GM18526 (cell line): ENCODE measurements around the gene ALKBH3.

Experiments used
- POLR2A ChIP-seq: IDR thresholded peaks from 3 replicates; pipeline ENCODE4 v1.6.1; 2011; ENCODE audit not compliant: insufficient read length; ENCODE audit errors: extremely low read depth

ALKBH3 gene

DNA sequence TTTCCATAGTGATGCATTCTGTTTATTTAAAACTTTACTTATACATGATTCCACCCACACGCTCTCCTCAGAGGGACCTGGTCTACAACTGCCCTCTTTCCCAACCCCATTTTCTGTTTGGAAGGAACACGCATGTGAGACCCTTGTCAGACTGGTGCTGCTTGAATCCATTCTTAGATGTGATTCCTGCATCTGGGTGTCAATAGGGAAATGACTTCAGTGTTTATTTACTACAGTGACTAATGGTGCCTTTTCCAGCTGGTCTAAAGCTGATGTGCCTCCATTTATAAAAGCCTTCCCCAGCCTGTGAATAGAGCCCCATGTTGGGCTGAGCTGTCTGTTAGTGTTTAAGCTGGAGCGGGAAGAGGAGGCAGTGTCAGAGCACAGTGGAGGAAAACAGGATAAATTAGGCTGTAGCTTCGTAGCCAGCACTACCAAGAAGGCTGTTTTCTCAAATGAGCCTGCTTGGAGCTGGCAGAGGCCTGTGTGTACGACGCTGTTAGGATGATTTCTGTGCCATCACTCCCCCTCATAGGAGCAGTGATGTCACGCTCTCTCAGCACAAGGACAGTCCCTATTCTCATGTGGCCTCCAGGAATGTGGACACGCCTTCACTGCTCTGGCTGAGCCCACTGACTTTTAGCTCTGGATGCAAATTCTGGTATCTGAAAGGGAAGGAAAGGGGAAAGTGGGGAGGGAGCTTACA is 42.9 kb downstream of the ALKBH3 start:
- TF ChIP-seq POLR2A, result no peak

DNA sequence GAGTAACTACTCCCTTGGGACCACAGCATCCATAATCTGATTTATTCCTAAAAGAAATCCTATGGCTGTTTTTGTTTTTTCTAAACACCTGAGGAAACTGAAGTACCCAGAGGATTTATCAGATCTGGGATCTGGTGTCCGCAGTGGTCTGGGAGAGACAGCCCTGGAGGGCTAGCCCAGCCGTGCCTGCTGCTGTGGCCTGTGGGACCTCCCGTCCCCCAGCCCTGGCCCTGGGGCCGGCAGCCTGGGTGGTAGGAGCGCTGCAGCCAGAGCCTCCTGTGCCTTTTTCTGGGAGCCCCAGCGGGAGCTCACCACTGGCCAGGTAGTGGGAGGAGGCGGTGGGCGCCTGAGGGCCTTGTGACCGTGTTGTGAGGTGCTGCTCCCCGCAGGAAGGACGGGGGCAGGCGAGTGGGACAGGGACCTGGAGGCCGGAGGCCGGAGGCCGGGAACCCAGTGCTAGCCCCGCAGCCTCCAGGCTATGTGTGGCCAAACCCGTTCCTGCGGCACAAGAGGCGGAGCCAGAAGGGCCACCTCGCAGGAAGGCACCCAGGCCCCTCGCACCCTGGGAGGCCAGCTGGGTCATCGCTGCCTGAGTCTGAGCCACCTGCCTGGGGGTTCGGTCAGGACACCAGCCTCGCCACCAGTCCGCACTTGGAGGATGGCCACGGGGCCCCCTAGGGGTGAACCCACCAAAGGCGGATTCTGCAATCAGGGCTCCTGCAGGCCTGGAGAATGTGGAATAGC is 43.7 kb downstream of the ALKBH3 start:
- TF ChIP-seq POLR2A, result no peak

DNA sequence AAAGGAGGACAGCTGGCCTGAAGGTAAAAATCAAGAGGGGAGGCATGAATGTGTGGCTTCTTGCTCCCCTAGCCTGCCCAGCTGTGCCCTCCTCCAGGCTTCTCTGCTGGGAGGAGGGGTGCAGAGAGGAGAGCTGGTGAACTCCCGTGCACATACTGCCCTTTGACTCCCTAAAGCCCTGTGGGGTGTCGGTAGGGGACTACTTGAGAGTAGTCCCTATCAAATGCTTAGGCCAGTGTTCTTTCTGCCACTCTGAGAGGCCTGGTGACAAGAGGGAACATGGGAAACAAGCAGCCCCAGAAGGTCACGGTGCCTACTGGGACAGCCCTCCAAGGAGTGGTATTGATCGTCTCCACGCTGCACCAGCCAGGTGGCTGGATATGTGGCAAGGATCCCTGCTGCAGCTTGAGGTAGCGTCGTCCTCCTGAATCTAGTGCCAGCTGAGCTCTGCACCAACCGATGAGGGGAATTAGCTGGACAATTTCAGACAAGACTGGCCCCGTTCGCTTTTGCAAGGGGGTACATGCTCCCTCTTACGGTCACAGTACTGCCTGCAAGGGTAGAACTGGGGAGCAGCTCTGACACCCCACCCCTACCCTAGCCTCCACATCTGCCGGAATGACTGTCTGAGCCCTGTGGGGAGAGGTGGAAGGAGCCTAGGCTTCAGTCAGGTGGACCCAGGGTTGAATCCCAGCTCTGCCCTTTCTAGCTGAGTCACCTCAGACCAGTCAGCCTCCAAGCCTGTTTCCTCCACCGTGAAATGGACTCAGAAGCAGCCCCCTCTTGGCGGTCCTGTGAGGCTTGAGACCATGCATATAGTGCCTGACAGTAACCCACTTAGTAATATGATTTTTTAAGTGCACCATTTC is 44.7 kb downstream of the ALKBH3 start:
- no peak for TF ChIP-seq POLR2A

DNA sequence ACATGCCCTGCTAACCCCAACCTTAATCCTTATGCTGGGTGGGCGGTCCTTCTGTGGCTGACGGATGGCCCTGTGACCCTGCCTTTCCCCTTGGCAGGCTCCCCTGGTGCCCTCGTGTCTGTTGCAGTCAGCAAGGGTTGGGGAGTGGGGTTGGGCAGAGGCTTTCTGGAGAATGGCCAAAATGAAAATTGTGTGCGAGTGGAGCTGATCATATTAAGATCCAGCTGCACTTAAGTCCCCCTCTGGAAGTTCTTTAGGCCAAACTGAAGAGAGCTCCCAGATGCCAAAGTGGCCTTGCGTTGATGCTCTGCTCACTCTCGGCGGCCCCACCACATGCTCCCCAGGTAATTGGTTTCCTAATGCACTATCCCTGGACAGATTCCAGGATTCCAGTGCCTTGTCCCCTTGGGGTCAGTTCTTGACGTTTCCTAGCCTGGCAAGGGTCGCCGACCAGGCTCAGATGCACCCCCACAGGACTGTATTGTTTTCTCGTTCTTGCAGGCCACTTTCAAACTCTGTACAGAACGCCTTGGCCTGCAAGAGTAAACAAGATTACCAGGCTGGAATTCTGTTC is 45.4 kb downstream of the ALKBH3 start:
- TF ChIP-seq POLR2A, result no peak

DNA sequence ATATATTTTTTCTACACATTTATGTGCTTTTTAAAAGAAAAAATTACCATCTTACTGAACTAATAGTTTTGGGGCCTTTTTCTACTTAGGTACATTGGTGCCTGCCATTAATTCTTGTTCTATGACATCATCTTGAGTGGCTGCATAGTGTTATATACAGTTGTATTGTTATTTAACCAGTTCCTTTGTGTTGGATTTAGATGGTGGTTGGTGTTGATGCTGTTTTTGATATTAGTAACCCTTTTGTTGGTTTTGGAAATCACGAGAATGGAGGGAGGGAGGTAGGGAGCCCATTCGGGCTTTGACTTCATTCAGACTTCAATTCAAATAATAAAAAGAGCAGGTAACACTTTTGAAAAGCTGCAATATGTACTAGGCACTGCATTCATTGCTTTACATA is 46.4 kb downstream of the ALKBH3 start:
- no peak for TF ChIP-seq POLR2A

DNA sequence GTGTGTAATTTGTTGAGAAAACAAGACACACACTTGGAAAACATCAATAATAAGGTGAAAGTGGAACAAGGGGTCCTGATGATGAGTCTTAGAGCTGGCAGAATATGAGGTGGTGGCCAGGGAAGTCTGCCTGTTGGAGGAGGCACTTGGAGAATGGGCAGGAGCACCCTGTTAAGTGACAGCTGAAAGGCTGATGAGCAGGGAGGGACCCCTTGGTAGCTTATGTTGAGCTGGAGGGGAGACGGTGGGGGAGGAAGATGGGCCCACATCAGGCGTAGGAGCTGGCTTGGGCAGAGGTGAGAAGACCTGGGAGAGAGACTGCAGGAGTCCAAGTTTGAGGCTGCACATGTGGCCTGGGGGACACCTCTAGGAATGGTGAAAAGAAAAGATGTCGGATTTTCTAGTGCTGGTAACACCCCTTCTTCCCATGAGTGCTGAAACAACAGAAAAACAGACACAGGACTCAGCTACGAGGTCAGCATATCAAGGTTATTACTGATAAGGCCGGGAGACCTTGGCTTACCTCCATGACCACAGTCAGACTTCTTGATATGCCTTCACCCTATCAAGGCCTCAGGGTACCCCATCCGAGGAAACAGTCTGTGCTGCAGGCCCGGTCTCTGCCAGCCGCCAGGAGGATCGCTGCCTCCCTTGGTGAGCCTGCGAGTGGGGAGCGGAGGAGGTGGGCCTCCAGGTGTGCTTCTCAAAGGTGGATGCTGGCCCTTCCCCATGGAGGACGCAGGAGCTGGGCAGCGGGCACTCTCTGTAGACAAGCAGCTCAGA is 47.5 kb downstream of the ALKBH3 start:
- TF ChIP-seq POLR2A, result no peak

DNA sequence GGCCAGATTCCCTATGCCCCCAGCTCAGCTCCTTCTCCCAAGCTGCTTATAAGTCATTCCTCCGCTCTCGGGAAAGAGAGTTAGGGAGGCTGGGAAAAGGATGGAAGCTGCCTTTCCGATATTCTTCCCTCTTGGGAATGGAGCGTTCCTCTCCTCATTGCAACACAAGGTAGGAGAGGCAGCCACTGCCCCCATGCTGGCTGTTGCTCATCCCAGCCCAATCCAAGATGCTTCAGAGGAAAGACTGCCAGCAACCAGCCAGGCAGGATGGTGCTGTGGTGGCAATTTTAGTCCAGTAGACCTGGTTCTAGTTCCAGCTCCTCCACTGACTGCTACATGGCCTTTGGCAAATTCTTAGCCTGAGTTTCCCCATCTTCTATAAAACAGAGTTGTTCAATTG is 48.1 kb downstream of the ALKBH3 start:
- no peak for TF ChIP-seq POLR2A

DNA sequence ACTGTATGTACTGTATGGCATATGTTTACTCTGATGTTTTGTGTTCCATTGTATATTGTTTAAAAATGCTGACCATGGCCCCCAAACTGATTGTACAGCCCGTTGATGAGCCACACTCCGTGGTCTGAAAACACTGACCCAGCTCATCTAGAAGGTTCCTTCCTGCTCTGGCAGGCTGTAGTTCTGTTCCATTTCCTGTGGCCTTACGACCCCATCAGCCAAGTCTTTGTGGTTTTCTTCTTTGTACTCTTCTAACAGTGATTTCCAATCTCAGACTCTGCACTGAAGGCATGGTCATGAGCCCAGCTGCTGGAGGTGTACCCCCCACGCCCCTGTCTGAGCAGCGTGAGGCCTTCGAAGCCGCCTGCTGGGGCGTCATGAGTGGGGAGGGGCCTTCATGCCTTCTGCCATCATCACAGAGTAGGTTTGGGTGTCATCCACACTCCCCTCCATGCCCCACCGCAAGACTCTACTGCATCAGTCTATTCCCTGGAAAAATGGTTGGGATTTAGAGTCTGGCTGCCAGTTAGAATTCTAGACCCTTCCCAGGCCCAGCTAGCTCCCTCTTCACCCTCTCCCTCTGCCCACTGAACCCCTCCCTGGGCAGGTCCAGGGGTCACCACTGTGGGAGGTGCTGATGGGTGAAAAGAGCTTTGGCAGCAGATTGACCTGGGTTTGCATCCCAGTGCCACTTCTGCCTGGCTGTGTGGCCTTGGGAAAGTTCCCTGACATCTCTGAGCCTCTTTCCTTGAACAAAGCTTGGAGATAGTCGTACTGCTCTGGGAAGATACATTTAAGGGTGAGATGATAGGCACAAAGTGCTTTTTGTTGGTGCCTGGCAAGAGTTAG is 50.5 kb downstream of the ALKBH3 start:
- TF ChIP-seq POLR2A, result no peak

DNA sequence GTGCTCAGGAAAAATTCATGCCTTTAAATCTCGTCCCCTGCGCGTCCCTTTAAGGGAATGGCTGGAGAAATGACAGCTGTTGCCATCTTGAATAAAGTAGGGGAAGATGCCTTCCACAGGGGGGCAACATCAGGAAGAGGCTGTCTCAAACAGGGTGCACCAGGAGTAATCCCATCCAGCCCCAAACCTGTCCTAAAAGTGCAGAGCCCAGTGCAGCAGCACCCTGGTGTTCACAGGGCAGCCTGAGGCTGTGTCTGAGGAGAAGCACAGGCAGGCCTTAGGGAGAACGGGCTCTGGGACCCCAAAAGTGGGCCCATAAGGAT is 51.0 kb downstream of the ALKBH3 start:
- TF ChIP-seq POLR2A, result no peak

DNA sequence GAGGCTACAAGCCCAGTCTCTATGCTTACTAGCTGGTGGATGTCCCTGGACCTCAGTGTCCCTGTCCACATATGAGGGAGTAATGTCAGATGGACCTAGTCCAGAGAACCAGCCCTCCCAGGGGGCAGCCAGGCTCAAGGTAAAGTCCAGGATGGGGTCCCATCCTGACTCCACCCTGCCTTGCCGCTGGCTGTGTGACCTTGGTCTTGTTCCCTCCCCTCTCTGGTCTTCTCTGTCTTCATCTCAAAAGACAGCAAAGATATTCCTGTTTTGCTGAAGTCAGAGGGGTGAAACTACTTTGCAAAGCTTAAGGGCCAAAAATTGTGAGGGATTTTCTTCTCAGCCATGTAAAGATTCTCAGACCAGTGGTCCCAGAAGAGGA is 52.6 kb downstream of the ALKBH3 start:
- no peak for TF ChIP-seq POLR2A

DNA sequence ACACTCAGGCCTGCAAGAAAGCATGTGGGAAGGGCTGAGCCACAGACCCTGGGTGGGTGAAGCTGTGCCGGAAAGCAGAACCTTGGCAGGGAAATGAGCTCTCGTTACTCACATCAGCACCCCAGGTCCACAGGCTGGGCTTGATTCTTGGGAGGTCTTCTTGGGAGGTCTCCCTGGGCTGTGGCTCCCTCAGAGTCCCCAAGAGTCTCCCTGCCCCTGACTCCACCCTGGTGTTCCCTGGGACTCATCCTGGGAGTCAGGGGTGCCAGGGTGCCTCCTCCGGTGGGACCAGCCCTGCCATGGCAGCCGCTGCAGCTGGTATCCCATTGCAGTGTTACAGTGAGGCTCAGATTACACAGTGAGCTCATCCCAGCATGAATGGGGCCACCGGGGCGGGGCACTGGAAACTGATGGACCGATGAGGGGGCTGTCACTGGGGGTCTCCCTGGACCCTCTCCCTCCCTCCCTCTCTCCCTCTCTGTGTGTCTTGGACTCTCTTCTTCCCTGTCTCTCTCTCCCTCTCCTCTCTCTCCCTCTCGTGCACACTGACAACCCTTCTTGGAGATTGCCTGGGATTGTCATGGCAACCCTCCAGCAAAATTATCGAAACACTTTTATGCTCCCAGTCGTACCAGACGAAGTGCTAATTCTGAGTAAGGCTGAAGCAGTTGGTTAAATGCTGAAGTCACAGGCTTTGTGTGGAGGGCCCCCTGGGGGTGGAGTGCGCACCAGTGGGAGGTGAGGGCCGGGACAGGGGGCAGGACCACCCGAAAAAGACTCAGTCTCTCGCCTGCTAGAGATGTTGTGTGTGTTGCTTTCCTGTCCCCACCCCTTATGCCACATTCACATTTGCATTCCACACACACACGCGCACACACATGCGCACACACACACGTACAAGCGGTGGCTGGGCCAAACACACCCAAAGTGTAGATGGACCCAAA is 53.2 kb downstream of the ALKBH3 start:
- no peak for TF ChIP-seq POLR2A

DNA sequence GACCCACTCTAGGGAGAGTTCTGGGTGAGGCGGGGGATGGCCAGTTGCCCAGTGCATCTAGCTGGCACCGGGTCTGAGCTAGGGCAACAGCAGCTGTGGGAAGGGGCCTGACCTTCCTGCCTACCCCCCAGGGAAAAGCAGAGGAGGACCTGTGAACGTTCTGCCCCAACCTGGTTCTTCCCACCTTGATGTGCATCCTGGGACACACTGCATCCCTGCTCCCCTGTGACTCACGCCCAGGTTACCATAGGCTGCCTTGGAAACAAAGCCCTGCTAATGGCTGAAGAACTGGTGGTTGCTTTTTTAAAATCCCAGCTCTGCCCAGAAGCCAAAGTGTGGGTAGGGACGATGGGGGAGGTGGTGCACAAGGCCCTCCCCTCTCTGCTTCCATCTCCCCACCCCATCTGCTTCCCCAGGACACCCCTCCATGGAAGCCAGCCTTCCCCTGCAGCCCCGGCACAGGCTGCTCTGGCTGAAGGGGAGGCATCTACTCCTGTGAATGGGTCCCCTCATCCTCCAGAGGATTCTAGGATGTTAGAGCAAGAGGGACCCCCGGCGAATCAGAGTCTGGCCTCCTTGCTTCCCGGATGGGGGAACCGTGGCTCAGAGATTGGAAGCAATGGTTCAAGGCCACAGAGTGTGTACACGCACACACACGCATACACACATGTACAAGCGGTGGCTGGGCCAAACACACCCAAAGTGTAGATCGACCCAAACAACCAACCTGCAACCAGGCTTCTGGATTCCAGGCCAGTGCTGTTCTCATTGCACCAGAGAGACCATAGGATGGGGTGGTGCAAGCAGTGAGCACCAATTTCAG is 54.2 kb downstream of the ALKBH3 start:
- TF ChIP-seq POLR2A, result no peak
